Liver (tissue), 3 donors: ENCODE data around the gene KAZN.

ENCODE experiments used
- EGR1 ChIP-seq, 2 donors: IDR thresholded peaks; 2 replicates each; pipeline ENCODE4 v1.6.1; 2016 to 2018; ENCODE audit warnings: antibody characterized with exemption in 2 of 2, low read depth in 2 of 2
- FOXA1 ChIP-seq: IDR thresholded peaks from 2 replicates; pipeline ENCODE4 v1.6.1; 2016; ENCODE audit warnings: antibody characterized with exemption
- GABPA ChIP-seq, 2 donors: IDR thresholded peaks in 1 of 2; conservative IDR thresholded peaks in 1 of 2; 2 replicates each; pipeline ENCODE4 v1.6.1; 2016; ENCODE audit warnings: antibody characterized with exemption in 2 of 2, mild to moderate bottlenecking in 1 of 2, moderate library complexity in 1 of 2
- JUND ChIP-seq, 2 donors: IDR thresholded peaks; 2 replicates each; pipeline ENCODE4 v1.6.1; 2016; ENCODE audit warnings: antibody characterized with exemption in 2 of 2
- RAD21 ChIP-seq, 2 donors: IDR thresholded peaks; 2 replicates each; pipeline ENCODE4 v1.6.1; 2016; ENCODE audit warnings: antibody characterized with exemption in 2 of 2, mild to moderate bottlenecking in 2 of 2
- RXRA ChIP-seq, 2 donors: IDR thresholded peaks; 2 replicates each; pipeline ENCODE4 v1.6.1; 2017 to 2018; ENCODE audit warnings: antibody characterized with exemption in 2 of 2, mild to moderate bottlenecking in 1 of 2
- SP1 ChIP-seq: IDR thresholded peaks from 2 replicates; pipeline ENCODE4 v1.6.1; 2018; ENCODE audit warnings: antibody characterized with exemption, mild to moderate bottlenecking
- TAF1 ChIP-seq: conservative IDR thresholded peaks from 2 replicates; pipeline ENCODE4 v1.6.1; 2016; ENCODE audit warnings: antibody characterized with exemption, mild to moderate bottlenecking
- YY1 ChIP-seq: IDR thresholded peaks from 2 replicates; pipeline ENCODE4 v1.6.1; 2016; ENCODE audit warnings: antibody characterized with exemption, mild to moderate bottlenecking
- TF ChIP-seq, protein P1 (sequence below): fragments of 150-350 bp; IDR thresholded peaks from 2 replicates; pipeline ENCODE4 v1.5.1; 2017; ENCODE audit warnings: improper control_type of control experiment, low read depth, low read length; ENCODE audit not compliant: missing input control
- TF ChIP-seq, protein P2 (sequence below): IDR thresholded peaks from 2 replicates; pipeline ENCODE4 v1.6.1; 2016; ENCODE audit warnings: antibody characterized with exemption, mild to moderate bottlenecking
- TF ChIP-seq, protein P3 (sequence below): IDR thresholded peaks from 2 replicates; pipeline ENCODE4 v1.6.1; 2016; ENCODE audit warnings: antibody characterized with exemption
- donor health status: healthy.
- donor health status: healthy.

DNA sequence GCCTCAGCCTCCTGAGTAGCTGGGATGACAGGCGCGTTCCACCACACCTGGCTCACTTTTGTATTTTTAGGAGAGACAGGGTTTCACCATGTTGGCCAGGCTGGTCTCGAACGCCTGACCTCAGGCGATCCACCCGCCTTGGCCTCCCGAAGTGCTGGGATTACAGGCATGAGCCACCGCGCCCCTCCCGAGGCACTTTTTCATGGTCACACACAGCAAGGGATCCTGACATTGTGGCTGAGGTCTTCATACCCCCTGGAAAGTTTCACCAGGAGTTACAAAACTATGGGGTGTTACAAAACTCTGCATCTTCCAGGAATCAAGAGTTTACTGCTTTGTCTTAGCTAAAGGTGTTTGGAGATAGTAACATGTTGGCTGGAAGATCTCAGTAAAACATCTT, 320.8 kb downstream of the KAZN start:
- TF ChIP-seq TAF1, result no peak
- TF ChIP-seq, protein P1, sequence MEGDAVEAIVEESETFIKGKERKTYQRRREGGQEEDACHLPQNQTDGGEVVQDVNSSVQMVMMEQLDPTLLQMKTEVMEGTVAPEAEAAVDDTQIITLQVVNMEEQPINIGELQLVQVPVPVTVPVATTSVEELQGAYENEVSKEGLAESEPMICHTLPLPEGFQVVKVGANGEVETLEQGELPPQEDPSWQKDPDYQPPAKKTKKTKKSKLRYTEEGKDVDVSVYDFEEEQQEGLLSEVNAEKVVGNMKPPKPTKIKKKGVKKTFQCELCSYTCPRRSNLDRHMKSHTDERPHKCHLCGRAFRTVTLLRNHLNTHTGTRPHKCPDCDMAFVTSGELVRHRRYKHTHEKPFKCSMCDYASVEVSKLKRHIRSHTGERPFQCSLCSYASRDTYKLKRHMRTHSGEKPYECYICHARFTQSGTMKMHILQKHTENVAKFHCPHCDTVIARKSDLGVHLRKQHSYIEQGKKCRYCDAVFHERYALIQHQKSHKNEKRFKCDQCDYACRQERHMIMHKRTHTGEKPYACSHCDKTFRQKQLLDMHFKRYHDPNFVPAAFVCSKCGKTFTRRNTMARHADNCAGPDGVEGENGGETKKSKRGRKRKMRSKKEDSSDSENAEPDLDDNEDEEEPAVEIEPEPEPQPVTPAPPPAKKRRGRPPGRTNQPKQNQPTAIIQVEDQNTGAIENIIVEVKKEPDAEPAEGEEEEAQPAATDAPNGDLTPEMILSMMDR, result no peak
- TF ChIP-seq, protein P2, sequence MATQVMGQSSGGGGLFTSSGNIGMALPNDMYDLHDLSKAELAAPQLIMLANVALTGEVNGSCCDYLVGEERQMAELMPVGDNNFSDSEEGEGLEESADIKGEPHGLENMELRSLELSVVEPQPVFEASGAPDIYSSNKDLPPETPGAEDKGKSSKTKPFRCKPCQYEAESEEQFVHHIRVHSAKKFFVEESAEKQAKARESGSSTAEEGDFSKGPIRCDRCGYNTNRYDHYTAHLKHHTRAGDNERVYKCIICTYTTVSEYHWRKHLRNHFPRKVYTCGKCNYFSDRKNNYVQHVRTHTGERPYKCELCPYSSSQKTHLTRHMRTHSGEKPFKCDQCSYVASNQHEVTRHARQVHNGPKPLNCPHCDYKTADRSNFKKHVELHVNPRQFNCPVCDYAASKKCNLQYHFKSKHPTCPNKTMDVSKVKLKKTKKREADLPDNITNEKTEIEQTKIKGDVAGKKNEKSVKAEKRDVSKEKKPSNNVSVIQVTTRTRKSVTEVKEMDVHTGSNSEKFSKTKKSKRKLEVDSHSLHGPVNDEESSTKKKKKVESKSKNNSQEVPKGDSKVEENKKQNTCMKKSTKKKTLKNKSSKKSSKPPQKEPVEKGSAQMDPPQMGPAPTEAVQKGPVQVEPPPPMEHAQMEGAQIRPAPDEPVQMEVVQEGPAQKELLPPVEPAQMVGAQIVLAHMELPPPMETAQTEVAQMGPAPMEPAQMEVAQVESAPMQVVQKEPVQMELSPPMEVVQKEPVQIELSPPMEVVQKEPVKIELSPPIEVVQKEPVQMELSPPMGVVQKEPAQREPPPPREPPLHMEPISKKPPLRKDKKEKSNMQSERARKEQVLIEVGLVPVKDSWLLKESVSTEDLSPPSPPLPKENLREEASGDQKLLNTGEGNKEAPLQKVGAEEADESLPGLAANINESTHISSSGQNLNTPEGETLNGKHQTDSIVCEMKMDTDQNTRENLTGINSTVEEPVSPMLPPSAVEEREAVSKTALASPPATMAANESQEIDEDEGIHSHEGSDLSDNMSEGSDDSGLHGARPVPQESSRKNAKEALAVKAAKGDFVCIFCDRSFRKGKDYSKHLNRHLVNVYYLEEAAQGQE, result no peak
- TF ChIP-seq RXRA (IDR thresholded peaks at IDR 0.05), result no peak
- TF ChIP-seq RAD21 (IDR thresholded peaks at IDR 0.05), result no peak
- no peak for TF ChIP-seq JUND (IDR thresholded peaks at IDR 0.05)
- TF ChIP-seq, protein P3, sequence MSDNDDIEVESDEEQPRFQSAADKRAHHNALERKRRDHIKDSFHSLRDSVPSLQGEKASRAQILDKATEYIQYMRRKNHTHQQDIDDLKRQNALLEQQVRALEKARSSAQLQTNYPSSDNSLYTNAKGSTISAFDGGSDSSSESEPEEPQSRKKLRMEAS, result no peak
- no peak for TF ChIP-seq SP1
- TF ChIP-seq YY1, result no peak
- no peak for TF ChIP-seq FOXA1
- TF ChIP-seq EGR1 (IDR thresholded peaks at IDR 0.05; ENCODE audit: low read depth in 2 of 2), result no peak
- no peak for TF ChIP-seq GABPA (IDR thresholded peaks at IDR 0.05 in 1 of 2, conservative IDR thresholded peaks at IDR 0.05 in 1 of 2)
